IMR-90 (cell line): Measurements from ENCODE around the gene ADAMTS10. TPM values are rescaled to one million over a fixed set of nuclear protein-coding genes. Genes with fewer than 3 reads are reported as not detected.

Experiments
- ATAC-seq: fragments of 200-7000 bp; cut with Tn5 transposase; 2 replicates; pipeline ENCODE4 v1.9.1; 2020; ENCODE audit warnings: low read depth, mild to moderate bottlenecking, moderate library complexity
- BruUV-seq: library from RNA; stranded (reverse); fragments of 400-500 nt; replicated peaks from 2 replicates; lab custom pipeline; 2021; lab: Mats Ljungman, UMichigan
- CTCF ChIA-PET: fragments of 300-600 bp; formaldehyde crosslinking; extraction: SDS; loops from one replicate; lab custom pipeline; 2021; ENCODE audit warnings: antibody characterized with exemption; lab: Yijun Ruan, JAX
- POLR2A ChIA-PET: fragments of 300-600 bp; sonication (Branson Sonifier 250); formaldehyde crosslinking; loops from one replicate; lab custom pipeline; 2022; ENCODE audit warnings: antibody characterized with exemption; ENCODE audit not compliant: unreplicated experiment; lab: Charles Lee
- DNase-seq: peaks from one replicate; pipeline ENCODE4 v3.0.0; 2013
- H2AFZ ChIP-seq: replicated peaks from 2 replicates; pipeline ENCODE3; 2013; ENCODE audit warnings: low read length, mild to moderate bottlenecking; ENCODE audit not compliant: poor library complexity
- H2AK5ac ChIP-seq: 2 replicates; pipeline ENCODE4 v1.6.1; 2013; ENCODE audit warnings: low read depth, low read length, inconsistent platforms
- H2AK9ac ChIP-seq: replicated peaks from 2 replicates; pipeline ENCODE3; 2013; ENCODE audit warnings: mild to moderate bottlenecking, low read depth, low read length, moderate library complexity; ENCODE audit not compliant: poor library complexity
- H2BK120ac ChIP-seq: 2 replicates; pipeline ENCODE4 v1.6.1; 2013; ENCODE audit warnings: low read depth, low read length, inconsistent platforms
- H2BK15ac ChIP-seq: 3 replicates; pipeline ENCODE4 v1.6.1; 2013; ENCODE audit warnings: low read depth, low read length, inconsistent platforms
- H2BK20ac ChIP-seq: 2 replicates; pipeline ENCODE4 v1.6.1; 2013; ENCODE audit warnings: low read depth, mild to moderate bottlenecking, inconsistent platforms, low read length, moderate library complexity
- H2BK5ac ChIP-seq: 2 replicates; pipeline ENCODE4 v1.6.1; 2013; ENCODE audit warnings: mild to moderate bottlenecking, low read depth, low read length, inconsistent platforms; ENCODE audit not compliant: poor library complexity, severe bottlenecking
- H3K14ac ChIP-seq: replicated peaks from 2 replicates; pipeline ENCODE4 v1.6.1; 2013; ENCODE audit warnings: low read depth, low read length, inconsistent platforms
- H3K18ac ChIP-seq: 2 replicates; pipeline ENCODE4 v1.6.1; 2013; ENCODE audit warnings: low read depth, low read length, control low read depth
- H3K23ac ChIP-seq: 2 replicates; pipeline ENCODE4 v1.6.1; 2013; ENCODE audit warnings: low read depth, low read length, inconsistent platforms
- H3K27ac ChIP-seq: 2 replicates; pipeline ENCODE4 v1.5.1; 2013; ENCODE audit warnings: mild to moderate bottlenecking, control low read depth, low read length; ENCODE audit not compliant: insufficient read depth
- H3K27me3 ChIP-seq: 2 replicates; pipeline ENCODE4 v1.6.1; 2013; ENCODE audit warnings: low read length; ENCODE audit not compliant: control insufficient read depth, insufficient read depth
- H3K36me3 ChIP-seq: 2 replicates; pipeline ENCODE4 v1.6.1; 2013; ENCODE audit warnings: low read length, mixed read lengths; ENCODE audit not compliant: control insufficient read depth, insufficient read depth
- H3K4ac ChIP-seq: 2 replicates; pipeline ENCODE4 v1.6.1; 2013; ENCODE audit warnings: low read depth, low read length, inconsistent platforms
- H3K4me1 ChIP-seq: 2 replicates; pipeline ENCODE4 v1.6.1; 2013; ENCODE audit warnings: low read length, mixed read lengths; ENCODE audit not compliant: control insufficient read depth, insufficient read depth
- H3K4me2 ChIP-seq: 2 replicates; pipeline ENCODE4 v1.6.1; 2013; ENCODE audit warnings: low read depth, mild to moderate bottlenecking, control low read depth, low read length, moderate library complexity
- H3K4me3 ChIP-seq: 2 replicates; pipeline ENCODE4 v1.5.1; 2013; ENCODE audit warnings: low read depth, mild to moderate bottlenecking, control low read depth, low read length, moderate library complexity; ENCODE audit not compliant: insufficient read depth
- H3K56ac ChIP-seq: 2 replicates; pipeline ENCODE4 v1.6.1; 2013; ENCODE audit warnings: low read length, inconsistent platforms; ENCODE audit not compliant: insufficient read depth; ENCODE audit errors: extremely low read depth
- H3K79me1 ChIP-seq, 2 experiments: 2 replicates each; pipeline ENCODE4 v1.6.1; 2013; ENCODE audit warnings: low read length in 2 of 2, inconsistent platforms in 1 of 2, low read depth in 1 of 2
- H3K9ac ChIP-seq: 2 replicates; pipeline ENCODE4 v1.6.1; 2013; ENCODE audit warnings: low read depth, low read length, control low read depth
- H3K9me1 ChIP-seq: 2 replicates; pipeline ENCODE4 v1.6.1; 2013; ENCODE audit warnings: low read length, inconsistent platforms; ENCODE audit not compliant: insufficient read depth
- H3K9me3 ChIP-seq: 2 replicates; pipeline ENCODE4 v1.6.1; 2013; ENCODE audit warnings: low read length; ENCODE audit not compliant: control insufficient read depth, insufficient read depth
- H4K20me1 ChIP-seq: 2 replicates; pipeline ENCODE4 v1.6.1; 2013; ENCODE audit warnings: low read length, inconsistent platforms; ENCODE audit not compliant: insufficient read depth
- H4K5ac ChIP-seq: 2 replicates; pipeline ENCODE4 v1.6.1; 2013; ENCODE audit warnings: mild to moderate bottlenecking, low read depth, low read length, control low read depth
- H4K8ac ChIP-seq, 2 experiments: 2 replicates each; pipeline ENCODE4 v1.6.1; 2013; ENCODE audit warnings: low read depth in 2 of 2, low read length in 2 of 2, control low read depth in 1 of 2, inconsistent platforms in 1 of 2
- H4K91ac ChIP-seq: 2 replicates; pipeline ENCODE4 v1.6.1; 2013; ENCODE audit warnings: low read depth, low read length, inconsistent platforms; ENCODE audit not compliant: insufficient read depth
- BHLHE40 ChIP-seq: fragments of 150-350 bp; IDR thresholded peaks from 2 replicates; pipeline ENCODE4 v1.6.1; 2016; ENCODE audit warnings: mild to moderate bottlenecking, low read depth, low read length
- CEBPB ChIP-seq: IDR thresholded peaks from 2 replicates; pipeline ENCODE4 v1.6.1; 2012; ENCODE audit warnings: low read depth, low read length, improper control_type of control experiment
- CHD1 ChIP-seq: IDR thresholded peaks from 2 replicates; pipeline ENCODE4 v1.6.1; 2012; ENCODE audit warnings: low read depth, low read length, improper control_type of control experiment
- CTCF ChIP-seq: conservative IDR thresholded peaks from 2 replicates; pipeline ENCODE4 v1.5.1; 2012; ENCODE audit warnings: mild to moderate bottlenecking, low read depth, low read length, improper control_type of control experiment
- ELK1 ChIP-seq: fragments of 150-350 bp; IDR thresholded peaks from 2 replicates; pipeline ENCODE4 v1.6.1; 2016; ENCODE audit warnings: low read depth, mild to moderate bottlenecking, low read length, moderate library complexity, borderline replicate concordance
- FOS ChIP-seq: fragments of 150-350 bp; IDR thresholded peaks from 2 replicates; pipeline ENCODE4 v1.6.1; 2016; ENCODE audit warnings: low read depth, low read length
- MAFK ChIP-seq: IDR thresholded peaks from 2 replicates; pipeline ENCODE4 v1.6.1; 2012; ENCODE audit warnings: low read depth, low read length, improper control_type of control experiment
- MAZ ChIP-seq: IDR thresholded peaks from 2 replicates; pipeline ENCODE4 v1.6.1; 2012; ENCODE audit warnings: low read depth, mild to moderate bottlenecking, low read length, improper control_type of control experiment, moderate library complexity, borderline replicate concordance
- MXI1 ChIP-seq: IDR thresholded peaks from 2 replicates; pipeline ENCODE4 v1.6.1; 2012; ENCODE audit warnings: low read depth, mild to moderate bottlenecking, low read length, moderate library complexity, borderline replicate concordance
- NFE2L2 ChIP-seq: fragments of 150-350 bp; IDR thresholded peaks from 2 replicates; pipeline ENCODE4 v1.6.1; 2016; ENCODE audit warnings: low read depth, mild to moderate bottlenecking, low read length
- POLR2A ChIP-seq: IDR thresholded peaks from 2 replicates; pipeline ENCODE4 v1.6.1; 2012; ENCODE audit warnings: mild to moderate bottlenecking, low read depth, low read length
- RAD21 ChIP-seq: IDR thresholded peaks from 2 replicates; pipeline ENCODE4 v1.6.1; 2012; ENCODE audit warnings: low read length, improper control_type of control experiment
- RCOR1 ChIP-seq: IDR thresholded peaks from 2 replicates; pipeline ENCODE4 v1.6.1; 2012; ENCODE audit warnings: mild to moderate bottlenecking, low read length, improper control_type of control experiment; ENCODE audit not compliant: insufficient replicate concordance
- RFX5 ChIP-seq: IDR thresholded peaks from 2 replicates; pipeline ENCODE4 v1.8.0; 2012; ENCODE audit warnings: low read depth, mild to moderate bottlenecking, low read length, moderate library complexity
- SMC3 ChIP-seq: fragments of 150-350 bp; IDR thresholded peaks from 2 replicates; pipeline ENCODE4 v1.6.1; 2016; ENCODE audit warnings: low read depth, mild to moderate bottlenecking, antibody characterized with exemption, low read length, moderate library complexity
- USF2 ChIP-seq: fragments of 150-350 bp; IDR thresholded peaks from 2 replicates; pipeline ENCODE4 v1.6.1; 2017; ENCODE audit warnings: mild to moderate bottlenecking, antibody characterized with exemption, low read length, low read depth
- WGBS, 2 experiments: methylation state at CpG; one replicate each; pipeline versions ENCODE4 v1.1.5 to v1.1.7; 2013; ENCODE audit warnings: missing lambda C conversion rate in 2 of 2; ENCODE audit not compliant: insufficient read length in 1 of 2; ENCODE audit errors: extremely low coverage in 2 of 2; 5-methylcytosine and 5-hydroxymethylcytosine counted together
- dilution Hi-C: fragments of 300-500 bp; cut with HindIII; formaldehyde crosslinking; loops from one replicate; pipeline ENCODE4 v1.14.3; 2018; ENCODE audit warnings: low sequenced_read_pairs; ENCODE audit not compliant: unreplicated experiment
- in situ Hi-C: fragments of 300-500 bp; cut with MboI; formaldehyde crosslinking; loops from 3 replicates; pipeline ENCODE4 v1.14.3; 2019; ENCODE audit warnings: low sequenced_read_pairs, inconsistent platforms, mixed read lengths
- intact Hi-C: fragments of 100-400 bp; cut with micrococcal nuclease; formaldehyde crosslinking; loops from 2 replicates; pipeline ENCODE4 v1.10.0; 2022
- polyA plus RNA-seq, 3 experiments: library from polyadenylated mRNA; depleted of rRNA; stranded (reverse); fragments of >200 nt; gene quantifications; 2 replicates each; pipeline ENCODE4 v1.2.3, GENCODE V29; 2012; ENCODE audit warnings: low replicate concordance in 1 of 3
- total RNA-seq: library from RNA; depleted of rRNA; stranded (reverse); fragments of >200 nt; gene quantifications from 2 replicates; pipeline ENCODE4 v1.2.3, GENCODE V29; 2012

Gene ADAMTS10
- total and polyA plus RNA-seq, 2 of the 4 experiments (the other 2 are of a cell fraction) = 3.4 to 11.5 TPM

GRCh38 chr19:8639821-8640401, 29.4 kb upstream of the ADAMTS10 start:
- dilution Hi-C loops = no loop called here
- ATAC-seq = no peak

More at GRCh38 chr19:8639821-8640401, 29.4 kb upstream of the ADAMTS10 start:
- Histone ChIP-seq H3K9ac (no peak overlapping the region), H3K23ac (no peak overlapping the region), H2AK5ac (no peak overlapping the region), H3K14ac (no peak overlapping the region), H3K79me1 (no peaks in the 10 kb centered on the region), H2BK15ac (no peak overlapping the region), H3K4me2 (no peak overlapping the region), H3K27ac (no peak overlapping the region), H3K4me1 (peaks cover 6% of the 10 kb centered on the region), H4K20me1 (no peaks in the 10 kb centered on the region), H2AK9ac (no peak overlapping the region), H3K9me1 (0 out of 2 replicates have a peak, but pooled peaks cover 3% of the 10 kb centered on the region), H3K4ac (no peak overlapping the region), H4K5ac (no peak overlapping the region), H3K27me3 (peaks cover 5% of the 10 kb centered on the region), H3K36me3 (no peaks in the 10 kb centered on the region), H2BK5ac (no peak overlapping the region), H4K91ac (no peak overlapping the region), H3K56ac (no peak overlapping the region), H3K9me3 (0 out of 2 replicates have a peak, but pooled peaks cover 2% of the 10 kb centered on the region), H3K4me3 (no peak overlapping the region), H2BK120ac (no peak overlapping the region), H2AFZ (no peak overlapping the region), H4K8ac (no peak overlapping the region), H3K18ac (no peak overlapping the region), H2BK20ac (no peak overlapping the region)
- in situ Hi-C loops (no loop called here), intact Hi-C loops (no loop called here)
- CTCF ChIA-PET = no interaction called here
- TF ChIP-seq RFX5 (no peak), MAZ (no peak), FOS (no peak), ELK1 (no peak), CEBPB (no peak), SMC3 (no peak), RAD21 (no peak), USF2 (no peak), POLR2A (no peak), CTCF (no peak), MXI1 (no peak), RCOR1 (no peak), NFE2L2 (no peak), MAFK (no peak), CHD1 (no peak), BHLHE40 (no peak)
- no TSS peak for BruUV-seq
- 17% methylated on average over 1 of the region's 8 CpGs; no CpG with 5 or more reads in 1 of the 2 experiments for WGBS, 2 experiments
- DNase-seq = no peak
- POLR2A ChIA-PET = no interaction called here
